HG03378 (cell line): ENCODE results near the gene NOL3.

Source experiments
- ATAC-seq: cut with Tn5 transposase; IDR thresholded peaks from one replicate; pipeline ENCODE4 v1.9.1; 2021; ENCODE audit warnings: mild to moderate bottlenecking, moderate library complexity; ENCODE audit not compliant: unreplicated experiment

Gene NOL3

DNA sequence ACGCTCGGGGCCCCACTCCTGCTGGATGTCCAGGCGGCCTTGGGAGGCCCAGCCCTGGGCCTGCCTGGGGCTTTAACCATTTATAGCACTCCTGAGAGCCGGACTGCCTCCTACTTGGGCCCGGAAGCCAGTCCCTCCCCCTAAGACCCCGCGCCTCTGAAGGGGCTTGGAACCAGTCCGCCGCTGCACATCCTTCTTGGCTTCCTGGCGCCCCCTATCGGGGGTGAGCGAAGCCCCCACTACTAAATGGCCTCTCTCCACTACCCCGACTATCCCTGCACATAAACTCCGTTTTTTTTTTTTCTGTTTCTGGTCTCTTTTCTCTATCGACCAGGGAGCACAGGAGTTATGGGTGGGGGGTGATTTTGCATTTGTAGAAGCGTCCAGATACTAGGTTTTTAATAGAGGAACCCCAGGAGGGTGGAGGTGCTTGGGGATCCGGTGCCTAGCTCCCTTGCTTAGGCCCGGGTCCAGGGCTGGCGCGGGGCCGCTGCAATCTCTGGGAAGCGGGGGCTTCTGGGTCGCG is 633 bp upstream of the NOL3 start:
- no peak for ATAC-seq

DNA sequence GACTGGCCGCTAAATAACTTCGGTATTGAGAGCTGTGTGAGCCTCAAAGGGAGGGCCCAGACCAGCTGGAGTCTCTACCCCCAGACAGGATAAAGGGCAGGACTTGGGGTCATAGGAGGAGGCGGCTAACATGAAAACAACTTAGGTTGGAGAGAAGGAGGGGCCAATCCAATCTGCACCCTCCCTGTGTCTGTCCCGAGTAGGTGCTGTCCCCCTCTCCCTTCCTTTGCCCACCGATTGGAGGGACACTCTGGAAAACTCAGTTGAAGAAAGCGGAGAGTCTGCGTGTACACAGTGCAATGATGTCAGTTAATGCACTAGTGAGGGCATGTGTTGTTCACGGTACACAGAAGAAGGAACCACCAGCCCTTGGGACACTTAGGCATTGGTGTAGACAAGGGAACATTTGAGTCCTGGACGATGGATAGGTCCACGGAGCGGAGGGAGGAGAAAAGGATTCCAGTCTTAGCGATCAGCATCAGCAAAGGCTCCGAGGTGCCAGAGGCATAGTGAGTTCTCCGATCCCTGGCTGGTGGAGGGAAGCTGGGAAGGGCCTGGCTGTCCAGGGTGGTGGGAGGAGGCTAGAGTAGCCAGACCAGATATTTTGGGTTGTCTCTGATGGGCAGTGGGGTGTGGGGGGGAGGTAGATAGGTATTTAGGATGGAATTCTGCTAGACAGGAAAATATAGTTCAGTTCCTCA is 761 bp downstream of the NOL3 start:
- ATAC-seq = no peak

DNA sequence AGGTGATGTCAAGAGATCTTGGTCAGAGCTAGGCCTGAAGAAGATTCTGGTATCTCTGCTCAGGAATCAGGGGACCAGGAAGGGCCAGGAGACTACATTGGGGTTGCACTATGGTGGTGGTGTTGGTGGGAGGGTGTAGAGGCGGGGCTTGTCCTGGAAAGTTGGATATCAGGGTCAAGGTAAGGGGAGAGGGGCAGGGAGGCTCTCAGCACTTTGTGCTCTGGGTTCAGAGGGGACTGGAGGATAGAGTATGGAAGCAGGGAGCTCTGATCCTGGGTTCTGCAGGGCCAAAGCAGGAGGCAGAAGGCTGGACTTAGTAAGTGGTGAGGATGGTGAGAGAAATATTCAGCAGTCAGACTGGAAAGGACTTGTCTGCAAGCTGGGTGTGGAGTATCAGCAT is 3.0 kb downstream of the NOL3 start:
- ATAC-seq = no peak

DNA sequence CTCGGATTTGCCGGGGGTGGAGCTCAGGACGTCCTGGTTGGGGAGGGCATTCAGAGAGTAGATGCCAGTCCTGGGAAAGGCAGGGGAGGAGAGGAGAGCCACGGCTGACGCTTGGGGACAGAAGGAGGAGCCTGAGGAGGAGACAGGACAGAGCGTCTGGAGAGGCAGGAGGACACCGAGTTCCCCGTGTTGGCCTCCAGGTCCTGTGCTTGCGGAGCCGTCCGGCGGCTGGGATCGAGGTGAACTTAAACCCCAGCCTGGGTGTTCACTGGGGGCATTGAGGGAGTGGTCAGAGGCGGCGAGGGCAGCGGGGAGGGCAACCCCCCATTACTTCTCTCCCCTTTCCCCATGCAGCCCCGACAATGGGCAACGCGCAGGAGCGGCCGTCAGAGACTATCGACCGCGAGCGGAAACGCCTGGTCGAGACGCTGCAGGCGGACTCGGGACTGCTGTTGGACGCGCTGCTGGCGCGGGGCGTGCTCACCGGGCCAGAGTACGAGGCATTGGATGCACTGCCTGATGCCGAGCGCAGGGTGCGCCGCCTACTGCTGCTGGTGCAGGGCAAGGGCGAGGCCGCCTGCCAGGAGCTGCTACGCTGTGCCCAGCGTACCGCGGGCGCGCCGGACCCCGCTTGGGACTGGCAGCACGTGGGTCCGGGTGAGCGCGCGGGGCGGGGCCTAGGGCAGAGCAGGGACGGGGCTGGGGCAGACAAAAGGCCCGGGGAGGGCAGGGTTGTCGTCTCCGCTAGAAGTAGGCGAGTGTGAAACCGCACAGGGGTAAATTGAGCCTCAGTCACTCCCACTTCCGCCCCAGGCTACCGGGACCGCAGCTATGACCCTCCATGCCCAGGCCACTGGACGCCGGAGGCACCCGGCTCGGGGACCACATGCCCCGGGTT is 3.7 kb downstream of the NOL3 start:
- peak; percentile 40 for ATAC-seq

DNA sequence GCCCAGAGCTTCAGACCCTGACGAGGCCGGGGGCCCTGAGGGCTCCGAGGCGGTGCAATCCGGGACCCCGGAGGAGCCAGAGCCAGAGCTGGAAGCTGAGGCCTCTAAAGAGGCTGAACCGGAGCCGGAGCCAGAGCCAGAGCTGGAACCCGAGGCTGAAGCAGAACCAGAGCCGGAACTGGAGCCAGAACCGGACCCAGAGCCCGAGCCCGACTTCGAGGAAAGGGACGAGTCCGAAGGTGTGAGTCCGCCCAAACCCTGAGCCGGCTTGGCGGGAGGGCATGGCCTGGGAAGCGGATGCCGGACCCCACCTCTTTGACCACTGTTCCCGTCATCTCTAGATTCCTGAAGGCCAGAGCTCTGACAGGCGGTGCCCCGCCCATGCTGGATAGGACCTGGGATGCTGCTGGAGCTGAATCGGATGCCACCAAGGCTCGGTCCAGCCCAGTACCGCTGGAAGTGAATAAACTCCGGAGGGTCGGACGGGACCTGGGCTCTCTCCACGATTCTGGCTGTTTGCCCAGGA is 4.4 kb downstream of the NOL3 start:
- ATAC-seq = no peak

DNA sequence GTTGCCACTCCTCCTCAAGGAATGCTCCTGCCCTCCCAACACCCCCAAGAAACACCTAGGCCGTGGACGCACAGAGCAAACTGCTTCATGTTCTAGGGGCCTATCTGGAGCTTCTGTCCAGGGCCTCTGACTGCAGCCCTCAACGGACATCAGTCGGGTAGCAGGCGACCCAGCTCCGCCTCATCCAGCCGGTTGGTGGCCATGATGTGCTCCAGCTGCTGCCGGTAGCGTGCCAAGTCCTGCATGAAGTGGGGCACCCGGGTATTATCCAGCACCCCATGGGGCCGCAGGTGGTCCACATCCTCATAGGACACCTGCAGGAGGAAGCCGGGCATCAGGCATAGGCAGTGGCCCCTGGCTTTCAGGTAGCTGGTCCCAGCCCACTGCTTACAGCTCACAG is 6.3 kb downstream of the NOL3 start:
- no peak for ATAC-seq

DNA sequence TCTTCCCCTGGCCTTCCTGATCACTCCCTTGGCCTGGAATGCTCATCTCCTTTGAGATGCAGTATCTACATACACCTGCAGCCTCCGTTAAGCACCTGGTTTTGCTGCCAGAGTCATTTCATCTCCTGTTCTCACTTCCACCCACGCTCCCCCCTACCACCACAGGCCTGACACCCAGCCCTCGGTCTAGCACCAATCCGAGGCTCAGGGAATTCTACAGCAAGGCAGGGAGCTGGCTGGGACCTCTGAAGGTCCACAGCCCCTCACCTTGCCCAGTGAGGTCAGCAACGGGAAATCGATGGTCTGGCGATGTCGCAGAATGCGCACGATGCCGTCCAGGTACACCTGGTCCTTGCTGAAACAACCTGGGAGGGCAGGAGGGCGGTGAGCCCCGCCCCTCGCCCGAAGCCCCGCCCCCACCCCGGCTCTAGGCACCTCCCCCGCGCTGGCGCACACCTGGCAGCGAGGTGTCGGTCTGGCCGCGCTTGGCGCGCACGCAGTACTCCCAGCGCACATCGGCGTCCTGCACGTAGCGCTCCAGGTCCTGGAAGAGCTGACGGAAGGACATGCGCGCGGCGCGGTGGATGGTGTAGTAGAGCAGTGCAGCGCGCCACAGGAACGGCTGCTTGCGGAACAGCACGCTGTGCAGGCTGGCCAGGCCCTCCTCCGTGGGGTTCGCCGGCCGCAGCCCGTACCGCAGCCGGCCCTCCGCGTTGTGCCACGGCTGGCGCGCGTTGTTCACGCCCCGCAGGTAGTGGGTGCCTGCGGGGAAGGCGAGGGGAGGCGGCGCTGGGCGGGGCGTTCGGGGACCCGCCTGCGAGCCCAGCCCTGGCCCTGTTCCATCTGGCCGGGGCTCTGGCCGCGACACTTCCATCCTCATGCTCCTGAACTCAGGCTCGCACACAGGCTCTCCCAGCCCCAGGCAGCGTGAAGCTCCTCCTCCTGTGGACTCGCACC is 7.7 kb downstream of the NOL3 start:
- no peak for ATAC-seq

DNA sequence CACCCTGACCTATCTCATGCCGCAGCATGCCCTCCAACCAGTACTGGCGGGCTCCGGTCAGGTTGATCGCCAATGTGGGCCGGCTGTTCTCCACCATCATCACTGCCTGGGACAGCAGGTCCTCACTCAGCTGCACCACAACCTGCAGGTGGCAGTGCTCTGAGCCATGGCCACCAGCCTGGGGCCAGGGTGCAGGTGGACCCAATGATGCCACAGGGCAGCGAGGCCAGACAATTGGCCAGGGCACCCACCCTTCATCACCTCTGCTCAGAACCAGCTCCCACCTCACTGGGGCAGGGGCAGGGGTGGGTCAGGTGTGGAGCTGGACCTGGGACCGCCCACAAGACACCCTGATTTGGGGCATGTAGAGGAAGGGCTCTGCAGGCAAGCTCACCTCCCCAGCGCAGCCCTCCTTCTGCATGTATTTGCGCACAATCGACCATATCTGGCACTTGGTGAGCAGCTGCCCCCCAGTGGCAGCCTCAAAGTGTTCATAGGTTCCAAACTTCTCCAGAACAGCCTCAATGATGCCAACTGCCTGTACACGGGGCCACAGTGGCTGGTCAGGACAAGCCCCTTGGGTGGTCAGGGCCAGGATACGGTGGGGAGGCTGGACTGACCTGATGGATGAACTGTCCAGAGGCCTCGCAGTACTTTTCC is 9.2 kb downstream of the NOL3 start:
- no peak for ATAC-seq

DNA sequence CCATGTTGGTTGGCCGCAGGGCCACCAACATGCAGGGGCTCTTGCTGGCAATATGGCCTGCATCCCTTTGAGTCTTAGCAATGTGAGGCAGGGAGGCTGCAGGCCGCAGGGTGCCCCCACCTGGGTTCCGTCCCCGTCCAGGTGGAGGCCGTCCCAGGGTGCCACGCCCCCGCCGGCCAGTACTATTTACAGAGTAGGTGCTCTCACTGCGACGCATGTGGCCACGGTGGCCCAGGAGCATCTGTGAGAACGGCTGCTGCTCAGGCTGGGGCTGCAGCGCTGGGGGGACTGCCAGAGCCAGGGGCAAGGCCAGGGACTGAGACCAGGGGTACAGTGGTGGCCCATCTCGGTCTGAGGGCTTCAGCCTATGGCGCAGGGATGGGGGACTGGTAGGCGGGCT is 9.8 kb downstream of the NOL3 start:
- ATAC-seq = no peak

DNA sequence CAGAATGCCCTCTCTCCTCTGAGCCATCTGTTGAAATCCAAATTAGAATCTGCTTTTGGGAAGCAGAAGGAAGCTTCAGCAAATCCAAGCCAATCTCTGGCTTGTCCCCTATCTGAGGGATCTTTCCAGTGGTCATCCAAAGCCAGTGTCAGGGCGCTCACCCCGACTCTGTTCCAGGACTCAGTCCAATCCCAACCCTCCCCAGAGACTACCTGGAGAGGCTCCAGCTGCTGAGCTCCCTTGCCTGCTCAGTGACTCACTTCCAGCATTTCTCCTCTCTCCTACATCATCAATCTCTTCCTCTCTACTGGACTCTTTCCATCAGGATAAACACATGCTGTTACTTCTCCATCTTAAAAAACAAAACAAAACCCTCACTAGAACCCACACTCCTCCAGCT is 11.0 kb downstream of the NOL3 start:
- no peak for ATAC-seq

DNA sequence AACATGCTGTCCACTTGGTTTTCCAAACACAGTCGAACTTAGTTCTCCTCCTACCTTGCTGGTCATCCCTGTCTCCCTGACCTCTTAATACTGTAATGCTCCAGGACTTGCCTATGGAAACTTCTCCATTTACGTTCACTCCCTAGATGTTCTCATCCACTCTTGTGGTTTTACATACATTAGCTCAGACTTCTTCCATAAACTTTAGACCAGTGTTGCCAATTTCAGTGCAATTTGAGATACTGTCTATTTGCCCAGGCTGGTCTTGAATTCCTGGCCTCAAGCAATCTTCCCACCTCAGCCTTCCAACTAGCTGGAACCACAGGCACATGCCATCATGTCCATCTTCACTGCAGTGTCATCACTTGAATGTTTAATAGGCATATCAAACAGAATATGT is 11.9 kb downstream of the NOL3 start:
- ATAC-seq = no peak

DNA sequence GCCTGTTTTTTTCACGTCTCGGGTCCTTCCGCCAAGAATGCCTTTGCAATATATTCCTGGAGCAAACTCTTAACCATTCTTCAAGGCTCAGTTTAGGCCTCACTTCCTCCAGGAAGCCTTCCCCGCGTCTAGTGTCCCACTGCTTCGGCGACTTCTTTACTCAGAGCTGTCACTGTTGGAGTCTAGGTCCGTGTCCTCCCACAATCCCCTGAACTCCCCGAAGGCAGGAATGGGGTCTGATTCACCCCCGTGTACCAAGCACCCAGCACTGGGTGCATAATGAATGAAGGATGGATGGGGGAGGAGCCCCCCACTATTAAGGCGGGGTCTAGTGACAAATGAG is 12.9 kb downstream of the NOL3 start:
- no peak for ATAC-seq

DNA sequence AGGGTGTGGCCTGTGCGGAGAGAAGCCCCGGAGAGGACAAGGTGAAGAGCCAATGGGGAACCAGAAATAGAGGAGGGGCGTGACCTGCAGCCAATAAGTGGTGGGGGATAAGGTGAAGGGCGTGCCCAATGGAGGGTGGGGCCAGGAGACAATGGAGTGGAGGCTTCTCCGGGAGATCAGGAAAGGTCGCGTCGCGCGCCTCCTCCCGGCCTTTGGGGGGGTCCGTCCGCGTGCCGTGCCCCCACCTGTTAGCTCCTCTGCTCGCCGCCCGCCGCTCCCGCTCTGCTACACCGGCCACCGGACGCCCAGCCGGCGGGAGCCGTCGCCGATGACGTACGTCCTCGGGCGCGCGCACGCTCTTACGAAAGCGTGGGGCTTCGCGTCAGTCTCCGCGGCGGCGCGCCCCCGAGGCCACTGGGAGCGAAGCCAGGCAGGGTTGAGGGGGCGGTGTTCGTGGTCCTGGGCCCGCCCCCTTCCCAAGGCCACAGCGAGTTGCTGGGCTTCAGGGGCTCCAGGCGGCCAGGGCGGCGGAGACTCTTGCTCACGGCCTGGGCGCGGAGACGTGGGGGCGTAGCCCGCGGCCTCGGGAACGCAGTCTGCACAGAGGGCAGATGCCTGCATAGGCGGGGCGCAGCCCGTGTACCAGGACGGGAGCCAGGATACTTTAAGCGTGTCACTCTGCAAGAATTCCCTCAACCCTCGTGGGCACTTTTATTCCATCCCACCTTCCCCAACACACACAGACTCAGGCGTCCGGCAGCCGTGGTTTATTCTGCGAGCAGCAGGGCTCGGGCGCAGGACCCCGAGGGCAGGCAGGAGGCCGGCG is 13.5 kb downstream of the NOL3 start, which contains the start of gene MATCAP1:
Gene MATCAP1 (minus strand): TSS at position 337 of the 826 bp plus-strand sequence. CDS start 3,353 bp downstream, outside the sequence.
- peak; percentile 87 for ATAC-seq

DNA sequence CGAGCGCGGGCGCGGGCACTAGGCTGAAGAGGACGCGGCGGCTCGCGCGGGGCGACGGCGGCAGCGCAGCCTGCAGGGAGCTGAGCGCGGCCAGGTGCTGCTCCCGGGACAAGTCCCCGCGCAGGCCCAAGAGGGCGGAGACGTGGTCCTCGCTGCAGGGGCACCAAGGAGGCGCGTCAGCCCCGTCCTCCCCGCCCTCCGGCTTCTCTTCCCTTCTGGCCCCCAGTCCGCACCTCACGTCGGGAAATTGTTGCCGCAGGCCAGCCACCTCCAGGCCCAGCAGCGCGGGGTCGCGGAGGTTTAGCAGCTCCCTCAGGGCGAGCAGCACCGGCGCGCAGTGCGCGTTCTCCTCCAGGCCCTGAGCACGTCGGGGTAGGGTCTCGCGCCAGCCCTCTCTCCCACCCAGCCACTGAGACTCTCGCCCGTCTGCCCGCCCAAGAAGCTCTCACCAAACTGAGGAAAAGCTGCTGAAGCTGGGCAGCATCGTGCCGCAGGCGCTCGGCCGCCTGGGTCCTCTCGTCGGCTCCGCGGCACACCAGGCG is 14.2 kb downstream of the NOL3 start:
- no peak for ATAC-seq

DNA sequence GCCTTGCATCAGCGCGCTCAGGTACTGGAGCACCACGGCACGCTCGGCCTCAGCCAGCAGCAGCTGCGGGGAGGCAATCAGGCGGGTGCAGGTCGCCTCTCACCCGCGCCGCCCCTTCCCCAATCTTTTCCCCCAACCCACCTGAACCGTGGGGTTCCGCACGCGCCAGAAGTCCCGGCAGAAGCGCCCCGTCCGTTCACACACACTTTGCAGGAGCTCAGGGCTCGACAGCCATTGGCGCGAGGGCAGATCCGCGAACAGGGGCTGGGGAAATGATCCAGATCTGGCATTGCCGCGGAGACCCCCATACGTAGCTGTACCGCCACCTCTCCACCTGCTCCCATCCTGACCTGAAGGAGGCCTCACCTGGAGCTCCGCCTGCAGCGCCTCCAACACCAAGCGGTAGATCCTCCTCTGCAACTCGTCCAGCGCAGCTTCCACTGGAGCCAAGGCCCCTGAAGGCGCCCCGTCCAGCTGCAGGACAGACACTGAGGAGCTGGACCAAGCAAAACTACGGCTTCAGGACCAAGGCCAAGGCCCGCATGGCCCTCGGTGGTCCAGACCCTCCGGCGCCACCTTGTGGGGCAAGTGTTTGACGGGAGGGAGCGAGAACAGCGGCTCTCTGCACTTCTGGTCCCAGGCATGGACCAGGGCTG is 14.8 kb downstream of the NOL3 start:
- no peak for ATAC-seq

DNA sequence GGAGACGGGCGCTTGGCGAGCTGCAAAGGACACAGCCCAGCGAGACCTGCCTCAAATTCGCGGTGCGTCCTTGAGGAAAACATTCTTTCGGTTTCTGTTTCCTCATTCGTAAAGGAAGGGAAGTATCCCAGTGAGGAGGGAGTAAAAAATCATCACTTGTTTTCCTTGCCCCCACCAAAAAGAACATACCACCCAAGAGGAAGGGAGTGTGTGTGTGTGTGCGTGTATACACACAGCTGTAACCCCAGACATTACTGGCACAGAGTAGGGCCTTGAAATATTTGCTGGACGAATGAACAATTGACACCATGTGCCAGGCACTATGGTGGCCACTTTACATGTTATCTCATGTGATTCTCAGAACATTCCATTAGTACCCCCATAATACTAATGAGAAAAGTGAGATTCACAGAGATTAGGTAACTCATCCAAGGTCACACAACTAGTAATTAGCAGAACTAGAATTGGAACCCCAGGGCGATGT is 15.4 kb downstream of the NOL3 start:
- ATAC-seq = no peak

DNA sequence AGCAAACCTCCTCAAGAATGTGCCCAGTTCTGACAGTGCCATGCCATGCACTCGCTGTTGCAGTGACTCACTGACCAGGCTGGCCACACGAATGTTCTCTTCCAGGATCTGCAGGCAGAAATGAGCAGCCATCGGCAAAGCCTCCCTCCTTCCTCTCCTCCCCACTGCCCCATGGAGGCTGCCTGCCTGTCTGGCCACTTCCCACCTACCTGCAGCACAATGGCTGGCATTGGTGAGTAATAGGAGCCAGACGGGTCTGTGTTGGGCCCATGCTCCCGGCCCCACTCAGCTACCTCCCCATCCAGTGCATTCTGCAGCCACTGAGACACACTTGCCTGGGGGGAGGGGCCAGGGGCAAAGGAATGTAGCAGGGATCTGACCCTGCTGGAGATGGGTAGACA is 16.2 kb downstream of the NOL3 start:
- no peak for ATAC-seq

DNA sequence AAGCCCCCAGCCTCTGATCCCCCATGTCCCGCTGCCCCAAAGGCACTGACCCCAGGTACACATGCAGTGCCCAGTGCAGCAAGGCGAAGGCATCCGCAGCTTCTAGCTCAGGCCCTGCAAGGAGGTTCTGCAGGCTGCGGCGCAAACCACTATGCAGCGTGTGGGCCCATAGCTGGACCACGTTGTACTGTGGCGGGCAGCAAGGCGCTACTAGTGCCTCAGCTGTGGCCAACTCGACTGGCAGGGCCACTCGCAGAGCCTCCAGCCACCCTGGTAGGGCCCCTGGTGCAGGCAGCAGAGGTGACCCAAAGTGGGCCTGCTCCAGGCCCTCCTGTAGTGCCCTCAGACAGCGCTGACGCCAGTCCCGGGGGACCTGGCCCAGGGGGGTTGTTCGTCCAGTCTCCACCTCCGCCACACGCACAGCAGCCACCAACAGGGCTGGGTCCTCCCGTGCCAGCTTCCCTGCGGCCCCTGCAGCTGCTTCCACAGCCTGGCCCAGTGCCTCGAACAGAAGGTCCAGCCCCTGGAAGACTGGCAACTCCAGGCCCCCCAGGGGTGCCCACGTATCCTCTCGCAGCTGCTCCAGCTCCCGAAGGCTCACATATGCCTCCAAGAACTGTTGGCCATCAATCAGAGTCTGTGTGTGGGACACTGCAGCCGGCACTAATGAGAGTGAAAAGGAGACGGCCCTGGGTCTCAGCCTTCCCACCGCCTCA is 17.0 kb downstream of the NOL3 start:
- ATAC-seq = no peak
